Measurements from ENCODE around the gene NPFF. TPM values are rescaled to one million over a fixed set of nuclear protein-coding genes. Genes with fewer than 3 reads are reported as not detected.

NPFF gene
- polyA plus RNA-seq, 2 of the 4 experiments (the other 2 are of a cell fraction): 0.17 TPM; not detected in 1

GRCh38 chr12:53498235-53498630, 9.1 kb downstream of the NPFF start:
- POLR2A ChIA-PET: interaction anchor here (0.7 kb wide), 1 partner anchor 277 kb away, joined by 3 read pairs; no protein-coding TSS in a partner anchor
- Histone ChIP-seq H3K9me3 (no peaks in the 10 kb centered on the region), H3K4me1 (peaks cover 54% of the 10 kb centered on the region), H3K4me3 (peak overlapping the region; percentile 64), H3K4me2 (peak overlapping the region; percentile 97), H3K27ac (peak overlapping the region; percentile 94 to 96)
- ATAC-seq: no peak
- FAIRE-seq: no peak
- TF ChIP-seq CBX8 (IDR thresholded peaks at IDR 0.05) (no peak), FOXS1 (CRISPR knock-in tag; IDR thresholded peaks at IDR 0.05) (no peak), CHD4 (IDR thresholded peaks at IDR 0.05; ENCODE audit: borderline replicate concordance) (no peak), JUN (IDR thresholded peaks at IDR 0.05) (no peak), EHMT2 (IDR thresholded peaks at IDR 0.05; ENCODE audit: low read depth) (no peak), RFX5 (IDR thresholded peaks at IDR 0.05) (no peak), JUNB (IDR thresholded peaks at IDR 0.05) (no peak), ZSCAN20 (CRISPR knock-in tag; IDR thresholded peaks at IDR 0.05) (no peak), CHD2 (IDR thresholded peaks at IDR 0.05; ENCODE audit: low read length, partially characterized antibody) (no peak), BHLHE40 (IDR thresholded peaks at IDR 0.05; ENCODE audit: low read depth, low read length) (no peak), ATOH8 (CRISPR knock-in tag; IDR thresholded peaks at IDR 0.05; ENCODE audit: low read depth) (no peak), HES2 (IDR thresholded peaks at IDR 0.05) (no peak), NPAS2 (CRISPR knock-in tag; IDR thresholded peaks at IDR 0.05; ENCODE audit: borderline replicate concordance) (no peak), BCL3 (IDR thresholded peaks at IDR 0.05) (no peak), MAFK (IDR thresholded peaks at IDR 0.05; ENCODE audit: partially characterized antibody) (no peak), HEYL (CRISPR knock-in tag; IDR thresholded peaks at IDR 0.05) (no peak)
- TF ChIP-seq, protein P1, sequence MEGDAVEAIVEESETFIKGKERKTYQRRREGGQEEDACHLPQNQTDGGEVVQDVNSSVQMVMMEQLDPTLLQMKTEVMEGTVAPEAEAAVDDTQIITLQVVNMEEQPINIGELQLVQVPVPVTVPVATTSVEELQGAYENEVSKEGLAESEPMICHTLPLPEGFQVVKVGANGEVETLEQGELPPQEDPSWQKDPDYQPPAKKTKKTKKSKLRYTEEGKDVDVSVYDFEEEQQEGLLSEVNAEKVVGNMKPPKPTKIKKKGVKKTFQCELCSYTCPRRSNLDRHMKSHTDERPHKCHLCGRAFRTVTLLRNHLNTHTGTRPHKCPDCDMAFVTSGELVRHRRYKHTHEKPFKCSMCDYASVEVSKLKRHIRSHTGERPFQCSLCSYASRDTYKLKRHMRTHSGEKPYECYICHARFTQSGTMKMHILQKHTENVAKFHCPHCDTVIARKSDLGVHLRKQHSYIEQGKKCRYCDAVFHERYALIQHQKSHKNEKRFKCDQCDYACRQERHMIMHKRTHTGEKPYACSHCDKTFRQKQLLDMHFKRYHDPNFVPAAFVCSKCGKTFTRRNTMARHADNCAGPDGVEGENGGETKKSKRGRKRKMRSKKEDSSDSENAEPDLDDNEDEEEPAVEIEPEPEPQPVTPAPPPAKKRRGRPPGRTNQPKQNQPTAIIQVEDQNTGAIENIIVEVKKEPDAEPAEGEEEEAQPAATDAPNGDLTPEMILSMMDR (IDR thresholded peaks at IDR 0.05): no peak
- no peak for DNase-seq (ENCODE audit: low read depth in 1 of 2, low spot score in 1 of 2)
- CTCF ChIA-PET: interaction anchor here (0.7 to 8.4 kb wide), 6 partner anchors 9 to 176 kb away, joined by 4 to 53 read pairs (median 8); partner anchors contain the start of genes AAAS and NPFF
- 90% methylated on average over 2 of the region's 2 CpGs for WGBS (ENCODE audit: missing lambda C conversion rate)

DNA sequence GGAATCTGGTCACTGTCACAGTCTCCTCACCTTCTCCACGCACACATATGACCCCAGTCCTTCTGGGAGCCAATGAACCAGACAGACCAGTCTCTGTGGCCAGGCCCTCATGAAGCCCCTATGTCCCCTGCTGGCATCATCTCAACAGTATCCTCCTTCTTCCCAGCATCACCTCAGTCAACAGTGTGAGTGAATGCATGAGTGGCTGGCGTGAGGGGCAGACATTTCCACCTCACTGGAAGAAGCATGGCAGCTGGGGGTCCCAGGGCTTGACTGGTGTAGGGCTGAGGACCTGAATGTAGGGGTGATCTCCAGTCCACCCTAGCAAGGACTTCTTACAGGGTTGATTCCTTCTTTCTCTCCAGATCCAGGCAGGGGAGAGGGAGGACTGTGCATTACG, 9.8 kb downstream of the NPFF start:
- Histone ChIP-seq H3K9me3 (no peaks in the 10 kb centered on the region), H3K4me3 (no peak overlapping the region), H3K4me1 (peaks cover 52% of the 10 kb centered on the region), H3K4me2 (peak overlapping the region; percentile 56; the same call in 2 of the 3 replicates), H3K27ac (peak overlapping the region in 1 of 2 experiments; percentile 96; a peak in 1 of 6 replicates)
- TF ChIP-seq BCL3 (IDR thresholded peaks at IDR 0.05) (no peak), GATA3 (IDR thresholded peaks at IDR 0.05; ENCODE audit: borderline replicate concordance) (no peak), PHF8 (IDR thresholded peaks at IDR 0.05; ENCODE audit: borderline replicate concordance, low read depth) (no peak), FOSB (CRISPR knock-in tag; IDR thresholded peaks at IDR 0.05) (no peak), MAFK (IDR thresholded peaks at IDR 0.05; ENCODE audit: partially characterized antibody) (no peak), FOSL2 (IDR thresholded peaks at IDR 0.05) (no peak), FOSL2 (CRISPR knock-in tag; IDR thresholded peaks at IDR 0.05) (no peak), RFX5 (IDR thresholded peaks at IDR 0.05) (no peak), EHMT2 (IDR thresholded peaks at IDR 0.05; ENCODE audit: low read depth) (no peak), ESRRA (IDR thresholded peaks at IDR 0.05; ENCODE audit: borderline replicate concordance, low read length) (no peak), CHD2 (IDR thresholded peaks at IDR 0.05; ENCODE audit: low read length, partially characterized antibody) (no peak), KDM5A (IDR thresholded peaks at IDR 0.05) (no peak), EP300 (IDR thresholded peaks at IDR 0.05) (no peak), MAZ (IDR thresholded peaks at IDR 0.05; ENCODE audit: borderline replicate concordance, low read depth, low read length) (no peak), REST (IDR thresholded peaks at IDR 0.05) (no peak), HDAC2 (IDR thresholded peaks at IDR 0.05) (no peak), CEBPB (IDR thresholded peaks at IDR 0.05) (no peak), ZSCAN20 (CRISPR knock-in tag; IDR thresholded peaks at IDR 0.05) (no peak), BHLHE40 (IDR thresholded peaks at IDR 0.05; ENCODE audit: low read depth, low read length) (no peak)
- ChIA-PET CTCF (interaction anchor here (1.8 to 8.4 kb wide), 4 partner anchors 9 to 145 kb away, joined by 5 to 53 read pairs (median 8); partner anchors contain the start of gene NPFF), POLR2A (no interaction called here)
- ATAC-seq (no peak), DNase-seq (ENCODE audit: low read depth in 1 of 2, low spot score in 1 of 2) (no peak), FAIRE-seq (no peak)
- WGBS (ENCODE audit: missing lambda C conversion rate): 96% methylated on average over 3 of the region's 3 CpGs

All from A549 (cell line).